SH-SY5Y (cell line): Measurements from ENCODE around the gene CCSER2.

Experiments used
- GATA2 ChIP-seq: IDR thresholded peaks from 2 replicates; pipeline ENCODE4 v1.6.1; 2011; ENCODE audit warnings: mild to moderate bottlenecking, low read depth, low read length
- GATA3 ChIP-seq: IDR thresholded peaks from 2 replicates; pipeline ENCODE4 v1.6.1; 2011; ENCODE audit warnings: low read depth, mild to moderate bottlenecking, low read length, moderate library complexity

GRCh38 chr10:84298057-84298456, 30.3 kb upstream of the CCSER2 start:
- TF ChIP-seq GATA2 (no peak), GATA3 (no peak)
